Suppressor macrophage treated with lipopolysaccharide for 1 hour (primary cell): ENCODE measurements around the gene CCN5.

Experiments
- DNase-seq, 3 donors: peaks; one replicate each; pipeline ENCODE4 v3.0.0-alpha.2; 2020 to 2022

The CCN5 gene

DNA sequence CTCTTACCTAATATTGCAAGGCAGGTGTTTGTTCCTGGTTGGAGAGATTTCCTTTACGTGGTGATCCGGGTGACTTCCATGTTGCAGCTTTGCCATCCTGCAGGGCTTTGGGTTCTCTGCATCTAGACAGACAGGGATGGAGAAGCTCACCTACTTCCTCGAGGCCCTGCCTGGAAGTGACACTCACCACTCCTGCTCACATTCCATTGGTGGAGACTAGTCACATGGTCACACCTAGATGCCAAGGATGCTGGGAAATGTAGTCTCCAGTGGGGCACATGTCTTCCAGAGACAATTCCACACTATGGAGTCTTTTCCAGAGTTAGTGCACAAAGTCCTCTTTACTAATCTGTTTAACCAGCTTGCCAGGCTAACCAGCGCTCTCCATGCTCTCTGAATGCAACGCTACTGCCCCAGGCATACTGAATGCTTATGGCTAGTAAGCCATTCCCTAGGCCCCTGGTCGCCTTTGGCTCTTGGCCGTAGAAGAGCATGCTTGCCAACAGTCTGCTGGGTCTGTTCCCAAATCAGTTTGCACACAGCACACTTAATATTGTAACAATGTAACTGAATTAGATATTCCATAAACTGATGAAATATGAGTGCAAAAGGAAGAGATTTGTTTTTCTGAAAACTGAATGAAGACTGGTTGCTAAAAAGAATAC, 23.8 kb downstream of the CCN5 start:
- DNase-seq = peak; percentile 48 to 63 (median 49)

DNA sequence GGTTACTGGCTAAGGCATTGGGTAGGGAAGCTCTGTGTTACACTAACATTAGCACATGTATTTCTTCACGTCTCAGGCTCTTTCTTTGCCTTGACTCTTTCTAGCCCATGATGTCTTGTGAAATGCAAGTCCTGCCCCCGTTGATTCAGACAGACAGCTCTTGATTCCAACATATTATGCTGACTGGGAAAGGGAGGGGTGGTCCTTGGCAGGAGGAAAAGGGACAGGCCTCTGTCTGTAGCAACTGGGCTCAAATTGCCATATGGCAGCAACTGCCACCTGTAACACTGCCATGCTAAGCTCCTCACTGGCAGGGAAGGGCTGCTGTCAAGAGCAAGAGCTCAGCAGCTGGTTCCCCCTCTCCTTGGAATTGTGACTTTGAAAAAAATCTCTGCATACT, 24.8 kb downstream of the CCN5 start:
- no peak for DNase-seq

DNA sequence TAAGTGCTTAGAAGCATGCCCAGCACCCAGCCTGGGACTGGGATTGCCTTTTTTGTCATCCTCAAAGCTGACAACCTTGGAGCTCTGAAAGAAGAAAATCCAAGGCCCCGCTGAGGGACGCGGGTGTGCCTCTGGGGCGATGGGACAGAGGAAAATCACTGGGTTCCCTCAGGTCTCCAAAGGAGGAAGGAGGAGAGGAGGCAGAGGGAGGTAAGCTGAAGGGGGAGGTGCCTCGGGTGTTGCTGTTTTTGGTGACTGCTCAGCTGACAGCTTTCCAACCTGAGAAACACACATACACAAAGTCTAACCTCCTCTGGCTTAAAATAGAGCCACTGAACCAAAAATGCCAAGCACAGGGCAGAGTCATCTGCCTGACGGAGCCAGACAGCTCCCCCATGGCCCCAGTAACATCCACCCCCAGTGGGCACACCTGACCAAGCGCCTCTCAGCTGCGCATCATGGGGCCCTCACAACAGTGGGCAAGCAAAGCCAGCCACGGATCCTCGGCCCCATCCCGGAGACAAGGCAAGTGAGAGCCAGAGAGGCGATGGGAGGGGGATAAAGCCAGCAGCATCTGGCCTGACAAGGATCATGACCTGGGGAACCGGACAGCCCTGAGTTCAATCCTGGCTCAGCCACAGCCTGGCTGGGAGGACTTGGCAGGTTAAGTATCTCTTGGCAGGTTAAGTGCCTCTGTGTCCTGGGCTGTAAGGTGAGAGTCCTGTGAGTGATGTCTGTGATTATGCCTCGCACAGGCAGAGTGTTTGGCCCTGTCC, 27.3 kb downstream of the CCN5 start:
- no peak for DNase-seq

DNA sequence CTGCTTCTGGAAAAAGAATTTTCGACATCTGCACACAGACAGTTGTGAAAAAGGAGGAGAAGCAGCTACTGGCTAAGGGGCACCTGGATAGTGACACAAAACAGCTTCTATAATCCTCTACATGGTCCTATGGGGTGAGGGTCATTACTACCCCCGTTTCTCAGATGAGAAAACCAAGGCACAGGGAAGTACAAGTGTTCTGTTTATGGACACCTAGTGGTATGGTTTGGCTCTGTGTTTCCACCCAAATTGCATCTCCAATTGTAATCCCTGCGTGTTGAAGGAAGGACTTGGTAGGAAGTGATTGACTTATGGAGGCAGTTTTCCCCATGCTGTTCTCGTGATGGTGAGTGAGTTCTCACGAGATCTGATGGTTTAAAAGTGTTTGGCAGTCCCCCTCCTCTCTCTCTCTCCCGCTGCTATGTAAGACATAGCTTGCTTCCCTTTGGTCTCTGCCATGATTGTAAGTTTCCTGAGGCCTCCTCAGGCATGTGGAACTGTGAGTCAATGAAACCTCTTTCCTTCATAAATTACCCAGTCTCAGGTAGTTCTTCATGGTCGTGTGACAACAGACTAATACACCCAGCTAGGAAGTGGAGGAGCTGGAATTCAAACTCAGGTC, 28.0 kb downstream of the CCN5 start:
- DNase-seq = no peak

DNA sequence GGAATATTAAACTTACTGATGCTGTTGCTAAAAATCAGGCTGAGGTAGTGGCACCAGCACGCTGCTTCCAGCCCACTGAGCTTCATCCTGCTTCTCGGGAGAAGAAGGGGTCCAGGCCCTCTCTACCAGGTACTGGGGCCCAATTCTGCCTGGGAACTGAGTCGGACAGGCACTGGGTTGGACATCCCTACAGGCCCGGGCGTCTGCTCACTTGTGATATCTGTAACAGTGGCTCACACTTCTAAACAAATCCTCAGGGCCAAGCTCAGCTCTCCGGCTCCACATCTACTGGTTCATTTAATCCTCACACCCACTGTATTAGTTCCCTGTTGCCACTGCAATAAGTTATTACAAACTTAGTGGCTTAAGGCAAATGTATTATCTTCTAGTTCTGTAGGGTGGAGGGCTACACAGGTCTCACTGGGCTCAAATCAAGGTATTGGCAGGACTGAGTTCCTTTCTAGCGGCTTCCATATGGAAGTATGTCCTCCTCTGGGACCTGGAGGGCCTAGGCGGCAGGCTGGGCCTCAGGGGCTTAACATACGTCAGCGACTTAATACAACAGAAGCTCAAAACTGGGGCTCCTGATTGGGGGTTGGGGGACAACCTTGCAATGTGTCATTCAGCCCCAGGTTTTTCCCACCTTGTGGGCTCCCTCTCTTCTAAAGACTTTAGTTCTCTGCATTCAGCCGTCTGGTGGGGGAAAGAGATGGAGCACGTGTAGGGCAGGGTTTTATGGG, 28.9 kb downstream of the CCN5 start:
- DNase-seq = no peak

DNA sequence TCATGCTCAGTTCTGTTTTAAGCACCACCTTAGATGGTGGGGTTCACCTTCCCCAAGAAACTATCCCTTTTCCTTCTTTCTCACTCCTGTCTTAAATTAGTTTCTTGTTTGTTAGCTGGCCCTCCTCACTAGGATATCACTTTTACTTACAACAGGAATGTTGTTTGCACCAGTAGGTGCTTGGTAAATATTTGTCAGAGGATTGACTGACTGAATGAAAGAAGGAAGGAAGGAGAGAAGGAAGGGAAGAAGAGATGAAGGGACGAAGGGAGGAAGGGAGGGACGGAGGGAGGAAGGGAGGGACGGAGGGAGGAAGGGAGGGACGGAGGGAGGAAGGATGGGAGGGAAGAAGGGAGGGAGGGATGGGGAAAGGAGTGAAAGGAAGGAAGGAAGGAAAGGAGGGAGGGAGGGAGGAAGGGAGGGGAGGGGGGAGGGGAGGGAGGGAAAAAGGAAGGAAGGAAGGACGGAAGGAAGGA, 30.0 kb downstream of the CCN5 start:
- no peak for DNase-seq

DNA sequence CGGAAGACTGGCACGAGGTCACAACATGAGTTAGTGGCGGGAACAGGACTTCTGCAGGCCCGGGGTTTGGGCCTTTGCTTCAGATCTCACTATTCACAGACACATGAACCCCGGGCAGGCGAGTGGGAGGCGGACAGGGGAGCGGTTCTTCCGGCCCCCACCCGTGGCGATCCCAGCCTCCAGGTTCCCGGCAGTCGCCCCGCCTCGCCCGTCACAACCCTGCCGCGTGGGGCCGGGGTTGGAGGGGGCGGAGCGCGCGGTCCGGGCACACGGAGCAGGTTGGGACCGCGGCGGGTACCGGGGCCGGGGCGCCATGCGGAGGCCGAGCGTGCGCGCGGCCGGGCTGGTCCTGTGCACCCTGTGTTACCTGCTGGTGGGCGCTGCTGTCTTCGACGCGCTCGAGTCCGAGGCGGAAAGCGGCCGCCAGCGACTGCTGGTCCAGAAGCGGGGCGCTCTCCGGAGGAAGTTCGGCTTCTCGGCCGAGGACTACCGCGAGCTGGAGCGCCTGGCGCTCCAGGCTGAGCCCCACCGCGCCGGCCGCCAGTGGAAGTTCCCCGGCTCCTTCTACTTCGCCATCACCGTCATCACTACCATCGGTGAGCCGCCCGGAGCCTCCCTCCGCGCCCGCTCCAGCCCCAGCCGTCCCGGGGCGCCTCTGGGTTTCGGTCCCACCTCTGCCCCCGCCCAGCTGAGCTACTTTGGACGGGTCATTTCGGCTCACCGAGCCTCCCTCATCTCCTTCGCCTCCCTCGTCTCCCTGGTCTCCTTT, 30.6 kb downstream of the CCN5 start, which contains the start of gene KCNK15:
KCNK15 (plus strand) TSS at position 268 of the 769 bp plus-strand sequence; CDS start at position 314, 46 bp downstream.
- DNase-seq = peak; percentile 60 to 77 (median 64)

DNA sequence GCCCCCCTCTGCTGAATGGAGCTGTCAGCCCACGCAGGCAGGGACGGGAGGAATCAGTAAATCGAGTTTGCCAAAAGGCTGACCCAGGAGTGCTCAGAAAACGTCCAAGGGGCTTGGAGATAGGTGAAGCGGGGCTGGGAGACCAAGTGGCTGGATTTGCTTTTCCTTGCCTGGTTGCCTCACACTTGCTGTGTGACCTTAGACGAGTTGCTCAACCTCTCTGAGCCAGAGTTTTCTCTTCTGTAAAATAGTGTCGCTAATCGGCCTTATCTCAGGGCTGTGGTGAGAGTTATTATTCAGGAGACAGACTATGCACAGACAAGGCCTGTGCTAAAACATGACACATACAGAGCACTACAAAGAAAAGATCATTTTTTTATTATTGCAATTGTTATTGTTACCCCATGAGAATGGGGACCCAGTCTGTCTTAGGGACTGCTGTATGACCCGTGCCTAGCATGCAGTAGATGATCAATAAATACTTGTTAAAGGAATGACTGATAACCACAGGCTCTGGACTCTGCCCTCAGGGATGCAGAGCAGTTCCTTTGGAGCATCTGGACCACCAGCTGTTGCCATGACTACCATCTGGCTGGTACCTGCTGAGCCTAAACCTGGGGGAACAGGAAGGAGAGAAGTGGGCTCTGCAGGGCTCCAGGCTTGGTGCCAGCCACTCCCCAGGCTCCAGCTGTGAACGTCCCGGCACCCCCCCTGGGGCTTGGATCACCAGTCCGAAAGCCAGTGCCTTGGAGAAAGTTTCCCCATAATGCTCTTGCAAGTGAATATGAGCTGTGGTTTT, 31.4 kb downstream of the CCN5 start:
- DNase-seq = no peak

DNA sequence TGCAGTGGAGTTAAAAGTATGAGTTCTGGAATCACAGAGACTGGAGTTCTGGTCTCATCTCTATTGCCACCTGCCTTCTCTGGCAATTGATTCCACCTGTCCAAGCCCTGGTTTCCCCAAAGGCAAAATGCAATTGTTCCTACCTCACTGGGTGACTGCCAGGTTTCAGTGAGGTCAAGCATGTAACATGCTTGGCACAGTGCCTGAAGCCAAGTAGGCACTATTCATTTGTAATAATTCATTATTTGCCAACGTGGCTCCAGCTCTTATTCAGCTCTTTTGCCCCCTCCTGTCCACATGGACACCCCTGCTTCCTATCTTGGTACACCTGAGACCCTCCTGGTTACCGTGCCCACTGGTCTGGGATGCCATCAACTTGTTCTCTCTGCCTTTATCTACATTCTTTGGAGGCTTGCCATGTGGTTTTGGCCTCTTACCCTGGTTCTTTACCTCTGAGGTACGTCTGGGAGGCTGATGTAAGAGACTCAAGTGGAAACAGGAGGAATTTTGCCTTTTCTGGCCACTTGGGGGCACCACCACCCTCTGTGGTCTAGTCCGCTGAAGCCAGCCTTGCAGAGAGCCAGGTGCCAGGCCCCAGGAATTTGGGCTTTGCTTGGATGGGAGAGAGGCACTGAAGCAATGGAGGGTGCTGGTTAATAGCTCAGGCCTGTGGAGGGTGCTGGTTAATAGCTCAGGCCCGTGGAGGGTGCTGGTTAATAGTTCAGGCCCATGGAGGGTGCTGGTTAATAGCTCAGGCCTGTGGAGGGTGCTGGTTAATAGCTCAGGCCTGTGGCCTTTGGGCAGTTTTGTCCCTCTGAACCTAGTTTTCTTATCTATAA, 32.2 kb downstream of the CCN5 start:
- peak; percentile 72 to 81 (median 79) for DNase-seq

DNA sequence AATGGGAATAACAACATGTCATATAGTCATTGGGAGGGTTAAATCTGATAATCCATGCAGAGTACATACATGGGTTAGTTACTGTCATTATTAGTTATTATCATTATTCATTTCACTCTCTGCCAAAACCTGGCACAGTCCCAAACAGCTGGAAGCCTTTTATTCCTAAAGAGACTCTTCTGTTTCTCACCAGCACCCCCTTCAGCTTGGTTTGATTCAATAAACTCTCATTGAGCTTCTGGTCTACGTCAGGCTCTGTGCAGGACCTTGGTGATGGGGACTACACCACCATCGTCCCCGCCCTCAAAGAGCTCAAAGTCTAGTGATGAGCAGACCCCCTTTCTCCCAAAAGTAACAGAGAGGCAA, 32.8 kb downstream of the CCN5 start:
- no peak for DNase-seq

DNA sequence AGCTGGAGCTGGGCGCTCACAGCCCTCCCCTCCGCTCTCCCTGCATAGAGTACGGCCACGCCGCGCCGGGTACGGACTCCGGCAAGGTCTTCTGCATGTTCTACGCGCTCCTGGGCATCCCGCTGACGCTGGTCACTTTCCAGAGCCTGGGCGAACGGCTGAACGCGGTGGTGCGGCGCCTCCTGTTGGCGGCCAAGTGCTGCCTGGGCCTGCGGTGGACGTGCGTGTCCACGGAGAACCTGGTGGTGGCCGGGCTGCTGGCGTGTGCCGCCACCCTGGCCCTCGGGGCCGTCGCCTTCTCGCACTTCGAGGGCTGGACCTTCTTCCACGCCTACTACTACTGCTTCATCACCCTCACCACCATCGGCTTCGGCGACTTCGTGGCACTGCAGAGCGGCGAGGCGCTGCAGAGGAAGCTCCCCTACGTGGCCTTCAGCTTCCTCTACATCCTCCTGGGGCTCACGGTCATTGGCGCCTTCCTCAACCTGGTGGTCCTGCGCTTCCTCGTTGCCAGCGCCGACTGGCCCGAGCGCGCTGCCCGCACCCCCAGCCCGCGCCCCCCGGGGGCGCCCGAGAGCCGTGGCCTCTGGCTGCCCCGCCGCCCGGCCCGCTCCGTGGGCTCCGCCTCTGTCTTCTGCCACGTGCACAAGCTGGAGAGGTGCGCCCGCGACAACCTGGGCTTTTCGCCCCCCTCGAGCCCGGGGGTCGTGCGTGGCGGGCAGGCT, 35.1 kb downstream of the CCN5 start:
- peak in 2 of 3 donors; percentile 10 to 58 for DNase-seq

DNA sequence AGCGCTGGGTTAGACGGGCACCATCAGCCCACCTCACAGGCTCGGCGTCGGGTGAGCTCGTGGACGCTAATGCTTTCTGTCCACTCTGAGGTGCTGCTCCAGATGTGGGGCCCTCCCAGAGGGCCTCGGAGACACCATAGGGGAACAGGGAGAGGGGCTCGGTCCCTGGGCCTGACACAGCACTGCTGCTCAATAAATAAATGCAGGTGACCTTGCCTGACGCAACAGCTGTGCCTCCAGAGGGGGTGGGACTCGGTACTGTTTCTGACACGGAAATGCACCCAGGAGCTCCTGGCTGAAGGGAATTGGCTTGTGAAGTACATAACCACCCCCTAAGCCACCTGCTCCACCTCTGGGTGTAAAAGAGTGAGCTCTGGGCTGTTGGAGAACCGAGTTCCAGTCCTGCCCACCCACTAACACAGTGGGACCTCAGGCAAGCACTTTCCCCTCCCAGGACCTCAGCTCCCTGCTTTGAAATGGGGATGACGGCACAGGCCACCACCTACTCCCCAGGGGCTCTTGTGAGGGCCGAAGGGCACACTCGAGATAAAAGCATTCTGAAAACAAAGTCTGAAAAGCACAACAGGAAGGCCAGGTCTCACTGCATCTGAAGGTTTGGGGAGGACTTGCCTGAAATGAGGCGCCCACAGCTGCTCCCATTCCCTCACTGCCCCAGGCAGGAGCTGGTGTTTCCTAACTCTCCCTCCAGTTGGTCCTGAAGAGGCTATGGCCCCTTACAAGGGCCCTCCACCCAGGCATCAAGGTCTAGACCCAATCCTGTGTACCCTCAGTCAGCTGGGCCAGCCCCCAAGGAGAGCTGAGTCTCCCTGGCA, 37.1 kb downstream of the CCN5 start:
- DNase-seq = no peak

DNA sequence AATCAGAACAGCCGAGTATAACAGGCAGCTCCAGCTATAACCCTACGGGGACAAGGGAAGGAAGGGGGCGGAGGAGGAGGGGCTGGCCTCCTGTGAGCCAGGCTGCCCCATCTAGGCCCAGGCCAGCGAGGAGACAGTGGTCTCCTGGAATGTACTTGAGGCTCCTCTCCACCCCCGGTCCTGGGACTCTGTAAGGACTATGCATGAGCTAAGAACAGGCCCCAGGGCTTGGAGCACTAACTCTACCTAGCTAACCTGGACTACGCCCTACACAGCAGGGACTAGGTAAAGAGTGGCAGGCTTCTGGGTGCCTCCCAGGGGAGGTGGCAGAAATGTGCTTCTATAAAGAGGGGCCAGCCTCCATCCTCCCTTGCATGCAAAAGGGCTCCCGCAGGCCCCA, 39.4 kb downstream of the CCN5 start:
- DNase-seq = no peak

DNA sequence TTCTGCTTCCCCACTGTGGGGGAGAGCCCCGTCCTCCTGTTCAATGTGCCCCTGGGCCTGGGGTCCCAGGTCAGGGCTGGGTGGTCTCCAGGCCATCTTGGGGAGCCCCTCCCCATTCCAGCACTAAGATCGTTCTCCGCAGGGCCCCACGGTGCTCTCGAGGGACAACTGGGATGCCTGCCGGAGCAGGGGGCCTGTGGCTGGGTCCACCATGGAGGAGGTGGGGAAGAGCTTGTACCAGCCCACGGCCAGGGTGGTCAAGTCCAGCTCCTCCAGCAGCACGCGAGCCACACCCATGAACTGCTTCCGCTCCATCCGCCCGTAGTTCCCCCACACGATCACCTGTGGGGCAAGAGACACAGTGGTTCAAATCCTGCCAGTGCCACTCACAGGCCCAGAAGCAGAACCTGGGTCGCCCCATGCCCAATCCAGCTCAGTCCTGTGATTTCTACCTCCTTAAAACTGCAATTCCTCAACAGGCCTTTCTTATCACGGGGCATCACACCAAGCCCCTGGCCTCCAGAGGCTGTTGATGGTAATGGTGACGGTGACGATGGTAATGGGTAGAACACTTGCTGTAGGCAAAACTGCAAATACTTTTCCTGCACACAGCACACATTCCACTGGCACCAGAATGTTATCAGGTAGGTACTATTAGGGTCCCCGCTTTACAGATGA, 41.0 kb downstream of the CCN5 start:
- no peak for DNase-seq

DNA sequence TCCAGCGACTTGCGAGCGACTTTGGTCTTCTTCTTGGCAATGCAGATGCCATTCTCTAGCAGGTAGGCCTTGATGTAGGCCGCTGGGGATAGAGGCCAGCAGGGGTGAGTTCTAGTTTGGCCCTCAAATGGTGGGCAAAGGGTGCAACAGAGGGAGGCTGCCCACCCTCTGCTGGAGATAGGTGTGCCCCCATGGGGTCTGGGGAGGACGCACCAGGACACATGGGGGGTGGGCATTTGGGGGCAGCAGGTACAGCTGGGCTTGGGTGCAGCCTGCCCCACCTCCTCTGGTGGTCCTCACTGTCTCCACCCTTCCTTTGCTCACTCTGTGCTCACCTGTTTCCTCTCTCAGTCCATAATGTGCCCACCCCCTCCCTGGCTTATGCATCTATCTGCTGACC, 41.8 kb downstream of the CCN5 start:
- no peak for DNase-seq

DNA sequence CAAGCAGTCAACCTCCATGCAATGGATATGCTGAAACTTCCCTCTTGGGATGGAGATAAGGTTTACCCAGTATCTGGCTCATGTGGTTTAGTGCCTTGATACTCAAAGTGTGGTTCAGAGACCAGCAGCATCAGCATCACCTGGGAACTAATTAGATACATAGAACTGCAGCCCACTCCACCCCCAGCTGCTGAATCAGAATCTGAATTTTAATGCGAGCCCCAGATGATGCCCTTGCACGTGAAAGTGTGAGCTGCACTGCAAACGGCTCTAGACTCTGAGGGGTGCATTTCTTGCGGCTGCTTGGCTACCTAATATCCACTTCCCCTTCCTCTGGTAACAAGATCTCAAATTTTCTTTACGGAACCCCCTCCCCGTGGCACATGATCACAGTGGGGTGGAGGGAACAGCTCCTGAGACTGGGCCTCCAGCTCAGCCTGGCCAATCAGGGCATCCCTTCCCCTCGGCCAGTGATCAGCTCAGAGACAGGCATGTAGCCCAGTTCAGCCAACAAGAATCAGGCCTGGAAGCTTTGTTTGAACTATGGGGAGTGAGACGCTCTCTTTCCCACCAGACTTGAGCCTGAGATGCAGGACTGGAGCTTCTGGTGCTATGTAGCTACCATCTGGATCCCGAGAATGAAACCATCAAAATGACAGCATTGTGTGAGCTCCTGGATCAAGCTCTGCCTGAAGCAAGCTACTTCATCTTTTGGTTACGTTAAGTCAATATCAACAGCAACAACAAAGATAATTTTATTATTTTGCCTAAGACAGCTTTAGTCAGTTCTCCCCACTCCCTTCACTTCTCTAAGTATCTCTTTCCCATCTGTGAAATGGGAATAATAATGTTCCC, 43.3 kb downstream of the CCN5 start:
- DNase-seq = no peak

DNA sequence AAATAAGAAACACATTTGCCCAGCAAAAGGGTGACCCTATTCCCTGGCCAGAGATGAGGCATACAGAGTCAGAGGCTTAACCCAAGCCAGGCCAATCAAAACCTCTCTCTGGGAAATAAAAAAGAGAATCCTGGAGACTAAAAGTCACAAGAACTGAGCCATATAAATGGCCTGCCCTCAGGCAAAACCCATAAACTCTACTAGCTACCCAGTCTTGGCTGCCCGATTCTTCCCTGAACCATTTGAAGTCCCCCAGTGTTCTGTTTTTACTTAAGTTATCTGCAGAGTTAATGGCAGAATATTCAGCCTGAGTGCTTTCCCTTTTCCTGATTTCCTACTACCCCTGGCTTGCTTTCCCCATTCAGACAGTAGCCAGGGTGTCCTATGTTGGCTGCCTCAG, 44.4 kb downstream of the CCN5 start:
- no peak for DNase-seq
